Amniotic stem cell (primary cell): ENCODE measurements around the gene ZNF593OS.
A peak's percentile ranks its signal among the peaks of the same experiment; 100 is the strongest.

Experiments
- DNase-seq: peaks from one replicate; lab custom pipeline; 2025; lab: John Stamatoyannopoulos, UW

Gene ZNF593OS

GRCh38 chr1:26158908-26159742 is 12.5 kb downstream of the ZNF593OS start, which contains the start of gene FAM110D:
Gene FAM110D (plus strand): TSS chr1:26159079. CDS start chr1:26161292, 2,213 bp downstream.
- no peak for DNase-seq

- DNase-seq: no peak
Measured at GRCh38 chr1:26158271-26158907, 13.2 kb downstream of the ZNF593OS start.

GRCh38 chr1:26156285-26157038 is 15.2 kb downstream of the ZNF593OS start:
- no peak for DNase-seq

DNA sequence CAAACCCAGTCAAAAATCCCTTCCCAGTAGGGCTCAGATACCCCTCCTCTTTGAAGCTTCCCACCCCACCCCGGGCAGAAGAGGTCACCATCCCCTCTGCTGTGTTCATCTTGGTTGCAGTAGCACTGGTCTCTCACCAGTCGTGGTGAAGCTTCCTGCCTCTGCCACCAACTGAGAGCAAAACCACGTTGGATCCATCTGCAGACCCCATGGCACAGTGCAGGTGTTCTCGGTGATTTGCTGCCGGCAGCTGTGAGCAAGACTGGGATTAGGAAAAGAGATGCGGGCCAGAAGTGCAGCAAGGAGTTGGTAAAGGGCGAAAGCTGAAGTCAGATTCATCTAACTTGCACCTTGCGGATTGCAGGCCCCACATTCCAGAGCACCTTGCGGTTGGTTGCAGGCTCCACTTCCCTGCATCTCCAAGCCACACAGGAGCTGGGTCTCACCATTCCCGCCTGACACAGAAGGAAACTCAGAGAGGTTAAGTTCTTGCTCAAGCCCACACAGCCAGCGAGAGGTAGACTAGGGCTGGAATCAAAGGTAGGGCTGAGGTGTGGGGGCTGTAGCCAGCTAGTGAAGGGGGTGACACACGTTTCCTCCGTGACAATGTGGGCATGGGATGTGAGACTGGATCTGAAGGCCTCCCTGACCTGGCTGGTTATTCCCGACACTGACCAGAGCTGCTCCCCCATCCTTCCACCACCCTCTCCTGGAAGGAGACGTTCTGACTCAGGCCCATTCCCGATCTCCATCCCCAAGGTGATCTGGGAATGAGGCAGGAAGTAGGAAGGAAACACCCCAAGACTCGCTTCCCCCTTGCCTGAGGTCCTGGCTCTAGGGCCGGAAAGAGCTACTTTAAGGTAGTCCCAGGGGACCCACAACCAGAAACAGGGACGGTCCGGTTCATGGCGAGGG is 16.0 kb downstream of the ZNF593OS start:
- DNase-seq: no peak

DNA sequence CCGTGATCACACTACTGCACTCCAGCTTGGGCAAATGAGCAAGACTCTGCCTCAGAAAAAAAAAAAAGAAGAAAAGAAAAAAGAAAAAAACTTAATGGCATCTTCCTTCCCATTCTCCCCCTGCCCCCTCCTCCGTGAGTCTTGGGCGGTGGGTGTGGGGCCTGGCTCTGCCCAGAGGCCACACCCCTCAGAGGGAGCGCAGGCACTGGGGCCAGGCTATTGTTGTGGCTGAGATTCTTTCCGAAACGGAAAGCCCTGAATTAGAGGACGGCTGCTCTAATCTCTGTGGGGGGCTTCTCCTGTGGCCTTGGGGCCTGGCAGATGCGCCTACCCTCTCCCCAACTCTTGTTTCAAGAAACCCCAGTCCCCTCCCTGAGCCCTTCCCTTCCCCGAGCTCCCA is 16.9 kb downstream of the ZNF593OS start:
- DNase-seq: no peak

DNA sequence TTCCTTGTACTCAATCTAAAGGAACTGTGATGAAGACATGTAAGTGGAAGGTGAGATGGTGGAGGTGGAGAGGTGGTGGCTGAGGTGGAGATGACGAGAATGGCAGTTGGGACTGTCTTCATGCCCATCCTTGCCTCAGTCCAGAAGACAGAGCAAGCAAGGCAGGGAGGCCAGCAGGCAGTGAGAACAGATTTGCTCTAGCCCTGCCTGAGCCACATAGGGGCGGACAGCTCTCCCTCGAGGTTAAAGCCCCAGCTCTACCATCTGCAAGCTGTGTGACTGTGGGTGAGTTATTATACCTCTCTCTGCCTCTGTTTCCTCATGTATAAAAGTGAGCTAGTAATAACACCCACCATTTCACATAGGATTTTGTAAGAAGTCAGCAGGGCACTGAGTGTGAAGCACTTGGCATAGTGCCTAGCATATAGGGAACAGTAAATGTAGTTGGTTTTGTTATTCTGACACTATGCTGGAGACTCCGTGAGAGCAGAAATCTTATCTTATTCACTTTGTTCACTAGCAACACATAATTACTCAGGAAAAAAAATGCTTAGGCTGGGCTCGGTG is 17.6 kb downstream of the ZNF593OS start:
- no peak for DNase-seq

- DNase-seq: no peak
Measured at GRCh38 chr1:26148887-26149286, 22.7 kb downstream of the ZNF593OS start.

DNA sequence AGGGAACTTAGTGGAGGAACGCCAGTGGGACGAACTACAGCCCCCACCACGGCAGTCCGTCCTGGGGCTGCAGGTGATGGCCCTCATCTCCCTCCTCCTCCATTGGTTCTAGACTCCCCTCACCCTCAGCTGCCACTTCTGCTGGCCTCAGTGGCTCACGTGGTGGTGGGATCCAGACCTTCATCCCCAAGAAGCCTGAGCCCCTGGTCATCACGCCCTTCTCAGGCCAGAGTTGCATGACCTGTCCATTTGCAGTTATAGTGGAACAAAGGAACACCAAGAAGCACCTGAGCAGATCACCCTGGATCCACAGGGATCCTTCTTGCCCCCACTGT is 25.7 kb downstream of the ZNF593OS start:
- DNase-seq: no peak

GRCh38 chr1:26145041-26145959 is 26.3 kb downstream of the ZNF593OS start:
- peak; percentile 56 for DNase-seq

GRCh38 chr1:26142159-26142558 is 29.5 kb downstream of the ZNF593OS start:
- no peak for DNase-seq

DNA sequence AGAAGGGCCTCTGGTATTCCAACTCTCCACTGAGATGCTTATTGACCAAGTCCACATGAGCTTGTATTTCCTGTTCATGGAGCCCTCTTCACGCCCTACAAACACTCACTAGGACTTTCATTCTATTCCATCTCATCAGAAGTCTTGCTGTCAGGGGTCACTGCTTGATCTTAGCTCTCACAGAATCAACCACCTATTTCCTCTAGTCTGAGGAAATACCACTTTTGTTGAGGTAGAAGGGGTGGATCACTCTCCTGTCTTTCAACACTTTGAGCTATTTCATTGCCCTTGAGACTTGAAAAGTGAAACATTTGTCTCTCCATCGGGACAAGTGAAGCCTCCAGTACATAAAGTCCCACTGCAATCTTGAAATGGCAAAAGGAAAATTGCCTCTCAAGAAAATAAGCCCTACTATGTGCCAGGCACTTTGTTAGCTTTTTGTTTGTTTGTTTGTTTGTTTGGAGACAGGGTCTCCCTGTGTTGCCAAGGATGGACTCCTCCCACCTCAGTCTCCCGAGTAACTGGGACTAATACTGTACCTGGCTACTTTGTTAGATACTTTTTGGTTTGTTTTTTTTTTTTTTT is 32.6 kb downstream of the ZNF593OS start:
- no peak for DNase-seq

DNA sequence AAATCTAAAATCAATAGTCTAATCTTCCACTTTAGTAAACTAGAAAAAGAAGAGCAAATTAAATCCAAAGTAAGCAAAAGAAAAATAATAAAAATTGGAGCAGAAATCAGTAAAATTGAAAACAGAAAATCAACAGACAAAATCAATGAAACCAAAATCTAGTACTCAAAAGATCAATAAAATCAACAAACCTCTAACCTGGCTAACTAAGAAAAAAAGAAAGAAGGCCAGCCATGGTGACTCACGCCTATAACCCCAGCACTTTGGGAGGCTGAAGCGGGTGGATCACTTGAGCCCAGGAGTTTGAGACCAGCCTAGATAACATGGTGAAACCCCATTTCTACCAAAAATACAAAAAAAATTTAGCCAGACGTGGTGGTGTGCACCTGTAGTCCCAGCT is 37.2 kb downstream of the ZNF593OS start:
- no peak for DNase-seq

DNA sequence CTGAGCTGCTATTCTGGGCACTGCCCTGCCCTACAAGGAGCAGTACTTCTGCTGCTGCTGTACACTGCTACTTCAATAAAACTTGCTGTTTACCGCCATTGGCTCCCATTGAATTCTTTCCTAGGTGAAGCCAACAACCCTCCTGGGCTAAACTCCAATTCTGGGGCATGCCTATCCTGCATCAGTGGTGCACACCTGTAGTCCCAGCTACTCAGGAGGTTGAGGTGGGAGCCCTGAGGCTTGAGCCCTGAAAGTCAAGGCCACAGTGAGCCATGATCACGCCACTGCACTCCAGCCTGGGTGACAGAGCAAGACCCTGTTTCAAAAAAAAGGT is 38.8 kb downstream of the ZNF593OS start:
- DNase-seq: no peak

DNA sequence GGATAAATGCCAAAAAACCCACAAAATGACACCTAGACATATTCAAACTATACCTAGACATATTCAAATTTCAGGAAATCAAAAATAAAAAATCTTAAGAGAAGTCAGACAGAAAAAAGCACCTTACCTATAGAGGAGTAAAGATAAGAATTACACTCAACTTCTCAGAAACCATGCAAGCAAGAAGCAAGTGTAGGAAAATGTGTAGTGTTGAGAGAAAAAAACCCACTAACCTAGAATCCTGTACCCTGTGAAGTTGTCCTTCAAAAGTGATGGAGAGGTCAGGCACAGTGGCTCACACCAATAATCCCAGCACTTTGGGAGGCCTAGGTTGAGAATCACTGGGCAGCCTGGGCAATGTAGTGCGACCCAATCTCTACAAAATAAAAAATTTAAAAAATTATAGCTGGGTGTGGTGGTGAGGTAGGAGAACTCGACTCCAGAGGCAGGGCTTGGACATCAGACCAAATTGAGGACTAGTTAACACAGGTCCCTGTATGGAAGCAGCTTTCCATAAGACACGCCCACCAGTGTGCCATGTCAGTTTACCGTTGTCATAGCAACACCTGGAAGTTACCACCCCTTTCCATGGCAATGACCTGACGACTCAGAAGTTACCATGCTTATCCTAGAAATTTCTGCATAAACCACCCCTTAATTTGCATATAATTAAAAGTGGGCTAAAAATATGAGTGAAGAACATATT is 39.4 kb downstream of the ZNF593OS start:
- no peak for DNase-seq

- DNase-seq: no peak
Measured at GRCh38 chr1:26130695-26131094, 40.9 kb downstream of the ZNF593OS start.

DNA sequence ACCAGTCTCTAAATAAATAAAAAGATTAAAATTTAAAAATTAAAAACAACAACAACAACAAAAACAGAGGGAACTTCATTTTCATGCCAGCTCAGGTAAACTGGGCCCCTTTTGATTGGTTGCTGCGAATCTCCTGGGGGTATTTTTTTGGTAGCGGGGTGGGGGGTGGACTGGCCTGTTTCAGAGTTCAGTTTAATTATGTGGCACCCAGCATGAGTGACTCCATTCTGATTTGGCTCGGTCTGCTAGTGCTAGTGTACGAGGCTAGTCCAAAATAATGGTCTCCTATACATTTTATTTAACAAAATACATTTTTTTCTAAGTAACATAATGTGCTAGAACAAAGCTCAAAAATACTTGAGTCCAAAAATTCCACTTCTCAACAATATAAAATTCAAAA is 41.9 kb downstream of the ZNF593OS start:
- DNase-seq: no peak

- DNase-seq: no peak
Measured at GRCh38 chr1:26127235-26128163, 44.1 kb downstream of the ZNF593OS start.

GRCh38 chr1:26126321-26127084 is 45.1 kb downstream of the ZNF593OS start:
- DNase-seq: no peak
